ENCODE data around the gene CAB39L.

Gene CAB39L

DNA sequence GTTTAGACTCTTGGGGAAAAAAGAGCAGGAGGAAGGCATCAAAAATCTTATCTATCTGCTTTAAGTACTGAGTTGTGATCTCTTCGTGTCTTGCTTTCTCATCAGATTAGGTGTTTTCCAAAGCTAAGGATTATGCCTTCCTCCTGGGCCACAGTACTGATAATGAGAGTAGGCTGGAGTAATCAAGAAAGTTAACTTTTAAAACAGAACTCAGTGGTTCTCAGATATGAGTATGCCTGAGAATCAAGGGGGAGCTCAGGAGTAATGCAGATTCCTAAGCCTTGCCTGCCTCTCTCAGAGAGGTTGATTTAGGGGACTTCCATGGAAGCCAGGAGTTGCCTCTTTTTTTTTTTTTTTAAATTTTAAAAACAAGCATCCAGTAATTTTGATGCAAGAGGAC is 172.6 kb downstream of the CAB39L start:
- no peak for DNase-seq

GRCh38 chr13:49265822-49266221 is 178.0 kb downstream of the CAB39L start:
- no peak for DNase-seq

DNA sequence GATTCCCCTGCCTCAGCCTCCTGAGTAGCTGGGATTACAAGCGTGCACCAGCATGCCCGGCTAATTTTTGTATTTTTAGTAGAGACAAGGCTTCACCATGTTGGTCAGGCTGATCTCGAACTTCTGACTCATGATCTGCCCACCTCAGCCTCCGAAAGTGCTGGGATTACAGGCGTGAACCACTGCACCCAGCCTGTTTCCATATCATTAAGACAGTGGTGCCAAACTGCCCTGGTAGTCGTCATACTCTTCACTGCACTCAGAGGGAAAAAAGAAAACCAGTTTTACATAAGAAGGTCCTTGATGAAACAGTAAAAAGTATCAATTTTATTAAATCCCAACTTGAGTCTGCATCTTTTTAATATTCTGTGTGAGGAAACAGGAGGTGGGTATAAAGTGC is 181.2 kb downstream of the CAB39L start:
- no peak for DNase-seq

DNA sequence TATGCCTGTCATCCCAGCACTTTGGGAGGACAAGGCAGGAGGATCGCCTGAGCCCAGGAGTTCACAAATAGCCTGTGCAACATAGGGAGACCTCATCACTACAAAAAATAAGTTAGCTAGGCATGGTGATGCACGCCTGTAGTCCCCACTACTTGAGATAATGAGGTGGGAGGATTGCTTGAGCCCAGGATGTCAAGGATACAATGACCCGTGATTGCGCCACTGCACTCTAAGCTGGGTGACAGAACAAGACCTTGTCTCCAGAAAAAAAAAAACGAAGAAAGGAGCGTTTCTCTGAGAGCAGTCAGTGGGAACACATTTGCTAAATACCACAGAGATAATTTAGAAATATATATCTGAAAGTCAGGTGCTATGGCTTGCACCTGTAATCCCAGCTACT is 184.3 kb downstream of the CAB39L start:
- DNase-seq = no peak

Measured in activated CD4-positive, alpha-beta T cell treated with anti-CD3 and anti-CD28 coated beads for 48 hours (primary cell).